K562 (cell line): ENCODE data around the gene TCF3. TPM values are rescaled to one million over a fixed set of nuclear protein-coding genes. Genes with fewer than 3 reads are reported as not detected.

Source experiments
- ELF4 ChIP-seq: fragments of 450-650 bp; formaldehyde crosslinking; IDR thresholded peaks from 2 replicates; pipeline ENCODE4 v1.4.0; 2022; ENCODE audit warnings: missing genetic modification characterization
- HDAC2 ChIP-seq: fragments of 450-650 bp; IDR thresholded peaks from 2 replicates; pipeline ENCODE4 v1.6.1; 2016; ENCODE audit warnings: mild to moderate bottlenecking
- HLTF ChIP-seq: fragments of 450-650 bp; IDR thresholded peaks from 2 replicates; pipeline ENCODE4 v1.6.1; 2016
- JUN ChIP-seq, 2 experiments: sonication (generic) in 1 of 2; formaldehyde crosslinking in 1 of 2; IDR thresholded peaks; 2 replicates each; pipeline versions ENCODE4 v1.6.1 to v1.8.0; 2012 to 2022; ENCODE audit warnings: borderline replicate concordance in 2 of 2, mild to moderate bottlenecking in 2 of 2, improper control_type of control experiment in 1 of 2, low read depth in 1 of 2, low read length in 1 of 2, missing genetic modification reagents in 1 of 2
- KLF16 ChIP-seq: IDR thresholded peaks from 2 replicates; pipeline ENCODE4 v1.6.1; 2016; ENCODE audit warnings: antibody characterized with exemption
- LEF1 ChIP-seq: fragments of 450-650 bp; IDR thresholded peaks from 2 replicates; pipeline ENCODE4 v1.6.1; 2016; ENCODE audit warnings: mild to moderate bottlenecking
- MIER1 ChIP-seq: fragments of 450-650 bp; IDR thresholded peaks from 2 replicates; pipeline ENCODE4 v1.6.1; 2016; ENCODE audit warnings: antibody characterized with exemption, mild to moderate bottlenecking, low read depth
- MTA1 ChIP-seq: fragments of 450-650 bp; IDR thresholded peaks from 2 replicates; pipeline ENCODE4 v1.6.1; 2017; ENCODE audit warnings: borderline replicate concordance
- MTA2 ChIP-seq: fragments of 450-650 bp; IDR thresholded peaks from 2 replicates; pipeline ENCODE4 v1.6.1; 2016; ENCODE audit warnings: low read depth
- NEUROD1 ChIP-seq: fragments of 150-350 bp; IDR thresholded peaks from 2 replicates; pipeline ENCODE4 v1.6.1; 2014; ENCODE audit warnings: borderline replicate concordance, low read length, low read depth; ENCODE audit not compliant: partially characterized antibody
- PTBP1 ChIP-seq: fragments of 200-400 bp; formaldehyde crosslinking; IDR thresholded peaks from 2 replicates; pipeline ENCODE4 v1.6.1; 2017; ENCODE audit warnings: low read depth, low read length
- RBFOX2 ChIP-seq: fragments of 200-400 bp; formaldehyde crosslinking; IDR thresholded peaks from 2 replicates; pipeline ENCODE4 v1.6.1; 2017; ENCODE audit warnings: low read depth, mild to moderate bottlenecking, low read length, moderate library complexity
- RBM39 ChIP-seq: fragments of 200-400 bp; formaldehyde crosslinking; optimal IDR thresholded peaks from 2 replicates; pipeline ENCODE3; 2018; ENCODE audit warnings: low read depth, low read length
- RCOR1 ChIP-seq, 2 experiments: IDR thresholded peaks; 2 replicates each; pipeline ENCODE4 v1.6.1; 2012; ENCODE audit warnings: low read depth in 2 of 2, low read length in 2 of 2, borderline replicate concordance in 1 of 2, improper control_type of control experiment in 1 of 2
- SP2 ChIP-seq: IDR thresholded peaks from 2 replicates; pipeline ENCODE4 v1.6.1; 2011; ENCODE audit warnings: mild to moderate bottlenecking, low read depth, low read length, moderate library complexity; ENCODE audit not compliant: poor library complexity, severe bottlenecking; ENCODE audit errors: extremely low read depth
- SRSF9 ChIP-seq: fragments of 200-400 bp; formaldehyde crosslinking; IDR thresholded peaks from 2 replicates; pipeline ENCODE4 v1.6.1; 2017; ENCODE audit warnings: low read depth, low read length, borderline replicate concordance
- TCF7L2 ChIP-seq: fragments of 150-350 bp; IDR thresholded peaks from 2 replicates; pipeline ENCODE4 v1.6.1; 2016; ENCODE audit warnings: low read depth, mild to moderate bottlenecking, low read length, moderate library complexity
- THRA ChIP-seq: fragments of 450-650 bp; IDR thresholded peaks from 2 replicates; pipeline ENCODE4 v1.6.1; 2017; ENCODE audit warnings: mild to moderate bottlenecking, moderate library complexity
- THRAP3 ChIP-seq: fragments of 450-650 bp; IDR thresholded peaks from 2 replicates; pipeline ENCODE4 v1.6.1; 2016; ENCODE audit warnings: mild to moderate bottlenecking, inconsistent platforms, borderline replicate concordance
- WHSC1 ChIP-seq: IDR thresholded peaks from one replicate; pipeline ENCODE4 v1.6.1; 2012; ENCODE audit warnings: low read length, control low read depth, inconsistent platforms
- ZNF175 ChIP-seq: fragments of 200-800 bp; sonication (Bioruptor generic); IDR thresholded peaks from 2 replicates; pipeline ENCODE4 v1.6.1; 2016; ENCODE audit warnings: low read depth, mild to moderate bottlenecking, missing genetic modification characterization, missing compliant biosample characterization
- ZNF347 ChIP-seq: fragments of 450-650 bp; formaldehyde crosslinking; IDR thresholded peaks from 2 replicates; pipeline ENCODE4 v1.4.0; 2020; ENCODE audit warnings: low read depth, mild to moderate bottlenecking, moderate library complexity
- ZNF41 ChIP-seq: fragments of 250-450 bp; sonication (Bioruptor Pico); conservative IDR thresholded peaks from 2 replicates; pipeline ENCODE4 v1.4.0; 2020; ENCODE audit warnings: mild to moderate bottlenecking
- ZNF785 ChIP-seq: fragments of 250-450 bp; sonication (Bioruptor Pico); IDR thresholded peaks from 2 replicates; pipeline ENCODE4 v1.4.0; 2020; ENCODE audit warnings: mild to moderate bottlenecking
- polyA plus RNA-seq, 8 experiments: library from polyadenylated mRNA; depleted of rRNA in 4 of 8; stranded (reverse) in 5 of 8; unstranded in 3 of 8; fragments of >200 nt; fragmentation: Nextera tagmentation in 2 of 8; fragmentation: Illumina TruSeq in 1 of 8; extraction: Ambion mirVana in 2 of 8; extraction: Trizol in 1 of 8; gene quantifications; 2 replicates each; pipeline versions ENCODE4 v1.2.1 to v1.2.3, GENCODE V29; 2011 to 2014; ENCODE audit warnings: inconsistent platforms in 1 of 8, missing spikeins in 1 of 8
- total RNA-seq, 7 experiments: library from RNA; depleted of rRNA in 6 of 7; stranded (reverse); fragments of >200 nt in 6 of 7; fragmentation: Illumina TruSeq in 2 of 7; extraction: Trizol in 2 of 7; gene quantifications; 2 replicates each; pipeline versions ENCODE4 v1.2.1 to v1.2.3, GENCODE V29; 2011 to 2021; ENCODE audit warnings: low replicate concordance in 1 of 7
- TF ChIP-seq, protein P1 (sequence below): fragments of 450-650 bp; IDR thresholded peaks from 2 replicates; pipeline ENCODE4 v1.6.1; 2017; ENCODE audit warnings: antibody characterized with exemption
- TF ChIP-seq, protein P2 (sequence below): fragments of 250-450 bp; sonication (Bioruptor Pico); IDR thresholded peaks from 2 replicates; pipeline ENCODE4 v1.5.0; 2022; ENCODE audit warnings: mild to moderate bottlenecking

The TCF3 gene
- total and polyA plus RNA-seq, 9 of the 15 experiments (the other 6 are each of a cell fraction or from before 2014, with no cell fraction given), result 5.6 to 259 (median 84.0) TPM

DNA sequence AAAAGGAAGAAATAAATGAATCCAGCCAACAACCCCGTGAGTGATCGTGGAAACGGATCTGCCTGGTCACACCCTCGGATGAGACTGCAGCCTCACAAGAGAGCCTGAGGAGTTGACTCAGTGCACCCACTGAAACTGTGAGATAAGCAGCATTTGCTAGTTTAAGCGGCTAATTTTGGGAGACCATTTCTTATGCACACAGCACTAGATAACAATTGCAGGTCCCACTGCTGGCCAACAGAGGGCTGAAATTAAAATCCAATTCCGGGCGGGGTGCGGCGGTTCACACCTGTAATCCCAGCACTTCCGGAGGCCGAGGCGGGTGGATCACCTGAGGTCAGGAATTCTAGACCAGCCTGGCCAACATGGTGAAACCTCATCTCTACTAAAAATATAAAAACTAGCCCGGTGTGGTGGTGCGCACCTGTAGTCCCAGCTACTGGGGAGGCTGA lies 50.8 kb downstream of the TCF3 start (continued):
- TF ChIP-seq ZNF785 (CRISPR knock-in tag) (no peak), WHSC1 (no peak), ZNF41 (CRISPR knock-in tag) (no peak), MTA2 (peak; percentile 59; the same call in 1 of the 2 replicates), SP2 (no peak), THRAP3 (no peak), RBFOX2 (no peak), TCF7L2 (no peak), RCOR1 (IDR thresholded peaks at IDR 0.05; ENCODE audit: borderline replicate concordance in 1 of 2, low read depth in 2 of 2, low read length in 2 of 2) (peak in 1 of 2 experiments; percentile 46; a peak in 1 of 4 replicates), ZNF347 (no peak), JUN (IDR thresholded peaks at IDR 0.05; ENCODE audit: borderline replicate concordance, low read depth, low read length) (no peak), JUN (CRISPR knock-in tag; IDR thresholded peaks at IDR 0.05; ENCODE audit: borderline replicate concordance) (no peak), ELF4 (no peak), HDAC2 (peak; percentile 79), MIER1 (no peak), LEF1 (no peak), THRA (no peak), NEUROD1 (no peak), KLF16 (no peak), MTA1 (peak; percentile 79; the same call in 1 of the 2 replicates), HLTF (no peak), RBM39 (no peak), ZNF175 (CRISPR knock-in tag) (no peak), PTBP1 (no peak), SRSF9 (no peak)
- TF ChIP-seq, protein P1, sequence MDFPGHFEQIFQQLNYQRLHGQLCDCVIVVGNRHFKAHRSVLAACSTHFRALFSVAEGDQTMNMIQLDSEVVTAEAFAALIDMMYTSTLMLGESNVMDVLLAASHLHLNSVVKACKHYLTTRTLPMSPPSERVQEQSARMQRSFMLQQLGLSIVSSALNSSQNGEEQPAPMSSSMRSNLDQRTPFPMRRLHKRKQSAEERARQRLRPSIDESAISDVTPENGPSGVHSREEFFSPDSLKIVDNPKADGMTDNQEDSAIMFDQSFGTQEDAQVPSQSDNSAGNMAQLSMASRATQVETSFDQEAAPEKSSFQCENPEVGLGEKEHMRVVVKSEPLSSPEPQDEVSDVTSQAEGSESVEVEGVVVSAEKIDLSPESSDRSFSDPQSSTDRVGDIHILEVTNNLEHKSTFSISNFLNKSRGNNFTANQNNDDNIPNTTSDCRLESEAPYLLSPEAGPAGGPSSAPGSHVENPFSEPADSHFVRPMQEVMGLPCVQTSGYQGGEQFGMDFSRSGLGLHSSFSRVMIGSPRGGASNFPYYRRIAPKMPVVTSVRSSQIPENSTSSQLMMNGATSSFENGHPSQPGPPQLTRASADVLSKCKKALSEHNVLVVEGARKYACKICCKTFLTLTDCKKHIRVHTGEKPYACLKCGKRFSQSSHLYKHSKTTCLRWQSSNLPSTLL, result no peak
- TF ChIP-seq, protein P2, sequence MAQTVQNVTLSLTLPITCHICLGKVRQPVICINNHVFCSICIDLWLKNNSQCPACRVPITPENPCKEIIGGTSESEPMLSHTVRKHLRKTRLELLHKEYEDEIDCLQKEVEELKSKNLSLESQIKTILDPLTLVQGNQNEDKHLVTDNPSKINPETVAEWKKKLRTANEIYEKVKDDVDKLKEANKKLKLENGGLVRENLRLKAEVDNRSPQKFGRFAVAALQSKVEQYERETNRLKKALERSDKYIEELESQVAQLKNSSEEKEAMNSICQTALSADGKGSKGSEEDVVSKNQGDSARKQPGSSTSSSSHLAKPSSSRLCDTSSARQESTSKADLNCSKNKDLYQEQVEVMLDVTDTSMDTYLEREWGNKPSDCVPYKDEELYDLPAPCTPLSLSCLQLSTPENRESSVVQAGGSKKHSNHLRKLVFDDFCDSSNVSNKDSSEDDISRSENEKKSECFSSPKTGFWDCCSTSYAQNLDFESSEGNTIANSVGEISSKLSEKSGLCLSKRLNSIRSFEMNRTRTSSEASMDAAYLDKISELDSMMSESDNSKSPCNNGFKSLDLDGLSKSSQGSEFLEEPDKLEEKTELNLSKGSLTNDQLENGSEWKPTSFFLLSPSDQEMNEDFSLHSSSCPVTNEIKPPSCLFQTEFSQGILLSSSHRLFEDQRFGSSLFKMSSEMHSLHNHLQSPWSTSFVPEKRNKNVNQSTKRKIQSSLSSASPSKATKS (CRISPR knock-in tag), result no peak
